Common myeloid progenitor, CD34-positive (primary cell): ENCODE results near the gene EFTUD2.

ENCODE experiments used
- CTCF ChIA-PET: fragments of 350-600 bp; sonication (Branson Sonifier 250); formaldehyde crosslinking; loops from one replicate; lab custom pipeline; 2021; ENCODE audit warnings: antibody characterized with exemption; lab: Charles Lee
- POLR2A ChIA-PET: fragments of 350-600 bp; sonication (Branson Sonifier 250); formaldehyde crosslinking; loops from one replicate; lab custom pipeline; 2021; ENCODE audit warnings: antibody characterized with exemption; lab: Charles Lee
- DNase-seq, 3 donors: peaks; one replicate each; pipeline versions ENCODE4 v3.0.0 to v3.0.0-alpha.2; 2013
- H3K27ac ChIP-seq, 2 experiments: 1 replicate in 1 of 2; 2 replicates in 1 of 2; pipeline ENCODE4 v1.7.0; 2013; ENCODE audit warnings: inconsistent platforms in 2 of 2, low read length in 2 of 2, mild to moderate bottlenecking in 2 of 2, low read depth in 1 of 2, moderate library complexity in 1 of 2; ENCODE audit not compliant: severe bottlenecking in 2 of 2, insufficient read depth in 1 of 2, poor library complexity in 1 of 2
- H3K27me3 ChIP-seq, 5 experiments: replicated peaks in 2 of 5; 1 replicate in 3 of 5; 2 replicates in 2 of 5; pipeline versions ENCODE4 v1.6.1 to v1.7.0; 2013; ENCODE audit warnings: low read length in 4 of 5, mild to moderate bottlenecking in 2 of 5, moderate library complexity in 2 of 5, inconsistent platforms in 1 of 5; ENCODE audit not compliant: insufficient read depth in 5 of 5, control insufficient read depth in 4 of 5
- H3K36me3 ChIP-seq, 4 experiments: 1 replicate in 2 of 4; 2 replicates in 2 of 4; pipeline versions ENCODE4 v1.6.1 to v1.7.0; 2013; ENCODE audit warnings: low read length in 3 of 4, control low read depth in 1 of 4, mild to moderate bottlenecking in 1 of 4; ENCODE audit not compliant: control insufficient read depth in 4 of 4, insufficient read depth in 4 of 4
- H3K4me1 ChIP-seq, 4 experiments: 1 replicate in 3 of 4; 2 replicates in 1 of 4; pipeline versions ENCODE4 v1.6.1 to v1.7.1; 2013; ENCODE audit warnings: low read length in 3 of 4, mild to moderate bottlenecking in 3 of 4, control low read depth in 1 of 4, inconsistent platforms in 1 of 4, moderate library complexity in 1 of 4; ENCODE audit not compliant: control insufficient read depth in 4 of 4, insufficient read depth in 4 of 4; ENCODE audit errors: control extremely low read depth in 1 of 4
- H3K4me3 ChIP-seq, 7 experiments: 1 replicate in 4 of 7; 2 replicates in 3 of 7; pipeline versions ENCODE4 v1.5.1 to v1.7.0; 2013; ENCODE audit warnings: mild to moderate bottlenecking in 7 of 7, low read length in 6 of 7, moderate library complexity in 6 of 7, inconsistent platforms in 2 of 7, low read depth in 2 of 7, control low read depth in 1 of 7; ENCODE audit not compliant: insufficient read depth in 4 of 7, control insufficient read depth in 1 of 7; ENCODE audit errors: extremely low read depth in 1 of 7
- H3K9me3 ChIP-seq, 5 experiments: 1 replicate in 4 of 5; 2 replicates in 1 of 5; pipeline versions ENCODE4 v1.6.1 to v1.7.1; 2013; ENCODE audit warnings: low read length in 4 of 5, mild to moderate bottlenecking in 2 of 5, inconsistent platforms in 1 of 5, low read depth in 1 of 5, moderate library complexity in 1 of 5; ENCODE audit not compliant: control insufficient read depth in 4 of 5, insufficient read depth in 2 of 5; ENCODE audit errors: control extremely low read depth in 1 of 5
- WGBS: methylation state at CpG from one replicate; pipeline ENCODE4 v1.1.5; 2013; ENCODE audit not compliant: insufficient coverage; 5-methylcytosine and 5-hydroxymethylcytosine counted together

Gene EFTUD2

DNA sequence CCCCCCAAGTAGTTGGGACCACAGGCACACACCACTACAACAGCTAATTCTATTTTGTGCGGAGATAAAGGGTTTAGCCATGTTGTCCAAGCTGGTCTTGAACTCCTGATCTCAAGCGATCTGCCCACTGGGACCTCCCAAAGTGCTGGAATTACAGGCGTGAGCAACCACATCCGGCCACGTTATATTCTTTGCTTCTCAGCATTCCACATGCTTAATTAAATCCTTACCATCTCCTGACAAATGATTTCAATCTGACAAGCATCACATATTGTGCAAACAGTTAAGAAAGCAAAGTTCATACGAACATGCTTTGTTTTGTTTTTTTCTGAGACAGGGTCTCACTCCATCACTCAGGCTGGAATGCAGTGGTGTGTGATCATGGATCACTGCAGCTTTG, 33.3 kb downstream of the EFTUD2 start:
- WGBS, result 95% methylated on average over 6 of the region's 6 CpGs
- no peak overlapping the region for H3K27ac ChIP-seq
- no peak for DNase-seq
- H3K4me1 ChIP-seq, result no peaks in the 10 kb centered on the region
- no peaks in the 10 kb centered on the region for H3K27me3 ChIP-seq
- ChIA-PET POLR2A (no interaction called here), CTCF (interaction anchor here (0.6 to 10.6 kb wide), 8 partner anchors 9 to 133 kb away, joined by 3 to 192 read pairs (median 6); no protein-coding TSS in a partner anchor)
- no peaks in the 10 kb centered on the region for H3K9me3 ChIP-seq
- H3K4me3 ChIP-seq, result no peak overlapping the region
- H3K36me3 ChIP-seq, result peaks cover 24 to 84% (median 59%) of the 10 kb centered on the region in 4 experiments

DNA sequence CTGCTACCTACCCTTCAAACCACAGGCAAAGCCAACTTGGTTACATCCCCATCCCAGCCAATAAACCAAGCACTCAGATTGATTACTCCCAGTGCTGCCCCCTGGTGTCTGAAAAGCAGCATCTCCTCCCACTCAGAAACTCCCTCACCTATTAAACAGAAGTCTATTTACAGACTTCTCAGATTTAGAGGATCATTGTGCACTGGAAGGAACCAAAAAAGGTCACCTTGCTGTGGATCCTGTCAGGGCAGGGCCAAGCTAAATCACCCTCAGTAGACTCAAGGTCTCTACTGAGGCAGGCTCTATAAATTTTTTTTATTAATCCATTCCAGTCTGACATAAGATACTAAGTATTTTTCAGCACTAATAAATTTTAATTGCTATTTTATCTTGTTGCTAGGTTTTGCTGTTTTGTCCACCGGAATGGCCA, 34.0 kb downstream of the EFTUD2 start:
- Histone ChIP-seq H3K27me3 (no peaks in the 10 kb centered on the region), H3K4me3 (no peak overlapping the region), H3K27ac (no peak overlapping the region), H3K4me1 (no peaks in the 10 kb centered on the region), H3K36me3 (peaks cover 26 to 88% (median 63%) of the 10 kb centered on the region in 4 experiments), H3K9me3 (no peaks in the 10 kb centered on the region)
- POLR2A ChIA-PET, result no interaction called here
- WGBS, result no CpG with 5 or more reads among the region's 1 CpG
- peak; percentile 72 to 86 (median 78) for DNase-seq
- CTCF ChIA-PET, result interaction anchor here (0.7 to 10.6 kb wide), 13 partner anchors 8 to 329 kb away, joined by 3 to 192 read pairs (median 4); no protein-coding TSS in a partner anchor

DNA sequence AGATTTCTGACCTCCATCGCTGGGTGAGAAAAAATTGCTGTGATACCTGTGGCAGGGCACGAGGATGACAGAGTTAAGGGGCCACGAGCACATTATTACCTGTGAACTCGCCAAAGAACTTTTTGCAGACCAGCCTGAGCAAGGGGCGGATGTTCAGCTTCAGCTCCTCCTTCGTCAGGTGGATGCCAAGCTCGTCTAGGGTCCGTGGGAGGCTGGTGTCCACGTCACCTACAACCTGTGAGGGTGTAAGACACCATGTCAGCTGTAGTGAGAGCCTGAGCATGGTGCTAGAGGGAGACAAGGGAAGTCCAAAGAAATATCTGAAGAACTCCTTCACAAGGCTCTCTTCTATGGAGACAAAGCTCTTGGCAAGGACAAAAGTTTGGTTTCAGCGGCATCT, 34.4 kb downstream of the EFTUD2 start:
- Histone ChIP-seq H3K36me3 (peaks cover 25 to 88% (median 65%) of the 10 kb centered on the region in 4 experiments), H3K4me1 (no peaks in the 10 kb centered on the region), H3K27ac (no peak overlapping the region), H3K27me3 (no peaks in the 10 kb centered on the region), H3K4me3 (no peak overlapping the region), H3K9me3 (no peaks in the 10 kb centered on the region)
- no peak for DNase-seq
- WGBS, result 90% methylated on average over 7 of the region's 10 CpGs
- CTCF ChIA-PET, result interaction anchor here (0.7 to 10.6 kb wide), 11 partner anchors 13 to 328 kb away, joined by 3 to 192 read pairs (median 3); no protein-coding TSS in a partner anchor
- POLR2A ChIA-PET, result no interaction called here

DNA sequence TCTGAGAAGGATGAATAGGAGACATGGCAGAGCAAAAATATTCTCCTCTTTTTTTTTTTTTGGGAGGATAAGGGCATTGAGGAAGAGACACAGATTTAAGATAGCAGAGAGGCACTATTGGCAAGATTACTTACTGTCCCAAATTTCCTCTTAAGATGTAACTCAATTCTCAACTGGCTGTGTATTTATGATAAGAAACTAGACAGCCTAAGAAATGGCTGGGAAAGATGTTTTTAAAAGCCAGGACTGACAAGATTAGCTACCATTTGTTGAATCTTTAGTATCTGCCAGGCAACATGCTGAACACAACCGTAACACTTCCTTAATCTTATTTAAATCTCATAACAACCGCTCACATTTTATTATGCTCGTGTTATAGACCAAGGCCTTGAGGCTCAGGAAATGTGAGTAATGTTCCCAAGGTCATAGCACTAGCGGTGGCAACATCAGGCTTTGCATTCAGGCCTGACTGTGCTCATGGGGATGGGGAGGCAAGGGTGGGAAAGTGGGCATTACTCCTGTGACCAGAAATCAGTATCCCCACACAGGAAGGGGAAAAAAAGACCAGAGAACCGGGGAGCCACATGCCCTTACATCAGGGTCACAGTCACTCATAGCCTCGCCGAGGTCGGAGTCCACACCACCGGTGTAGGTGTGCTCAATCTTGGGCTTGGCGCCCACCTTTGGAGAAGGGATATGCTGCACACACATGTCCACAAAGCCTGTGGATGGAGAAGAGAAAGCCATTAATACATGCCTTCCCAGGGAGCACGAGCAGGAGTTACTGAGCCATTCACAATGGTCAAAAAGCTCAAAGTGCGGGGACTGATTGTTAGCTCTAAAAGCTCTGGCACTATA, 36.0 kb downstream of the EFTUD2 start:
- Histone ChIP-seq H3K4me1 (no peaks in the 10 kb centered on the region), H3K27ac (no peak overlapping the region), H3K4me3 (no peak overlapping the region), H3K27me3 (no peaks in the 10 kb centered on the region), H3K9me3 (no peaks in the 10 kb centered on the region), H3K36me3 (peaks cover 30 to 88% (median 70%) of the 10 kb centered on the region in 4 experiments)
- WGBS, result 100% methylated on average over 8 of the region's 12 CpGs
- ChIA-PET CTCF (interaction anchor here (0.6 to 10.6 kb wide), 9 partner anchors 16 to 157 kb away, joined by 3 to 192 read pairs (median 4); partner anchors contain the start of gene HIGD1B), POLR2A (no interaction called here)
- no peak for DNase-seq

DNA sequence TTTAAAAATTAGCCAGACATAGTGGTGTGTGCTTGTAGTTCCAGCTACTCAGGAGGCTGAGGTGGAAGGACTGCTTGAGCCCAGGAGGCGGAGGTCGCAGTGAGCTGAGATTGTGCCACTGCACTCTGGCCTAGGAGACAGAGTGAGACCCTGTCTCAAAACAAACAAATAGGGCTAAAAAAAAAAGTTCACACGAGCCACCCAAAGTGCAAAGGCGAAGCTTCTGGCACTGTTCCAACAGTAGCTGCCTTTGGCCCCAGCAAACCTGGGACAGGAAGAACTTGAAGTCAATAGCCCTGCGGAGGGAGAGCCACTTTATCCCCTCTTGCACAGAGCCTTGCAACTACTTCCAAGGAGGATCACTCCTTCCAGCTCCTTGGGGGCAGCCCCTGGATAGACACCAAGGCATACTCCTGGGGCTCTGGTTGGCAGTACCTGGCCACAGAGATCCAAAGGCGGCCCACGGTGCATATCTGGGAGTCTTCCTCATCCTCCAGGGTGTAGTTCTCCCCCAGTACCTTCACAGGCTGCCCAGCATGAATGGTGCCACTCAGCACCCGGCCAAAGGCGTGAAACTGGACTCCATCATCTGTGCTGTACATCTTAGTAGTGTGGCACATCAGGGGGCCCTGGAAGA, 36.8 kb downstream of the EFTUD2 start:
- CTCF ChIA-PET, result interaction anchor here (0.9 to 10.6 kb wide), 6 partner anchors 15 to 158 kb away, joined by 3 to 192 read pairs (median 4); partner anchors contain the start of gene HIGD1B
- H3K27me3 ChIP-seq, result no peaks in the 10 kb centered on the region
- H3K9me3 ChIP-seq, result no peaks in the 10 kb centered on the region
- H3K4me1 ChIP-seq, result no peaks in the 10 kb centered on the region
- H3K4me3 ChIP-seq, result no peak overlapping the region
- no peak for DNase-seq
- 99% methylated on average over 8 of the region's 9 CpGs for WGBS
- H3K27ac ChIP-seq, result no peak overlapping the region
- POLR2A ChIA-PET, result no interaction called here
- peaks cover 31 to 85% (median 71%) of the 10 kb centered on the region in 4 experiments for H3K36me3 ChIP-seq

DNA sequence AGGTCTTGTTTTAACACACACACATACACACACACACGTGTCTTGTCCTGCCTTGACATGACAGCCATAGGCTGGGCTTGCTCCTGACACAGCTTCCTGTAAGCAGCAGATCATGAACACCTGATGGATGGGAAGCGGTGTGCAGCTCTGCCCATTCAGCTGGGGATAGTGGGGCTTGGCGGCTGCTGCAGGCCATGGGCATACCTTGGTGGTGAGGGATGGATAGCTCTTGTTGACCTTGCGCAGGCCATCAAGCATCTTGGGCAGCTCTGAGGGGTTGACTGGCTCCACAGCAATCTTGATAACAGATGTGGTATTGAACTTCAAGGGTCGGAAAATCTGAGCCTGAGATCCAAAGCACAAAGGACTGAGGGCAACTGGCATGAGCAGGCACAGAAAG, 39.5 kb downstream of the EFTUD2 start:
- no peak for DNase-seq
- peaks cover 34 to 89% (median 76%) of the 10 kb centered on the region in 4 experiments for H3K36me3 ChIP-seq
- no peaks in the 10 kb centered on the region for H3K4me1 ChIP-seq
- H3K9me3 ChIP-seq, result no peaks in the 10 kb centered on the region
- H3K27ac ChIP-seq, result no peak overlapping the region
- ChIA-PET CTCF (interaction anchor here (1.0 to 2.2 kb wide), 3 partner anchors 19 to 87 kb away, joined by 3 to 8 read pairs (median 5); no protein-coding TSS in a partner anchor), POLR2A (no interaction called here)
- H3K27me3 ChIP-seq, result no peaks in the 10 kb centered on the region
- WGBS, result 100% methylated on average over 2 of the region's 5 CpGs
- H3K4me3 ChIP-seq, result no peak overlapping the region
